GM18499 (cell line): Measurements from ENCODE around the gene IL27RA.

Experiments used
- ATAC-seq: cut with Tn5 transposase; IDR thresholded peaks from one replicate; pipeline ENCODE4 v1.9.1; 2021; ENCODE audit warnings: moderate number of reproducible peaks; ENCODE audit not compliant: insufficient read depth, unreplicated experiment

IL27RA gene

GRCh38 chr19:14081797-14082674, 50.5 kb downstream of the IL27RA start:
- ATAC-seq: no peak

DNA sequence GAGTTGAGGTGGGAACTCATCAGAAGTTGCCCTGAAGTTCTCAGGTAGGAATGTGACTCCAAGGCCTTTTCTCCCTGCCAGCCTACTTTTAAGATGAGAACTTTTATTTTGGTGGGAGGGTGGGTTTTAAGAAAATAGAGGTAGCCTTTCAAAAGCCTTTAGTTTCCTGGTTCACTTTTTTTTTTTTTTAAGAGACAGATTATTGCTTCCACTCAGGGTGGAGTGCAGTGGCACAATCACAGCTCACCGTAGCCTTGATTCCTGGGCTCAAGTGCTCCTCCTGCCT, 51.1 kb downstream of the IL27RA start:
- no peak for ATAC-seq

DNA sequence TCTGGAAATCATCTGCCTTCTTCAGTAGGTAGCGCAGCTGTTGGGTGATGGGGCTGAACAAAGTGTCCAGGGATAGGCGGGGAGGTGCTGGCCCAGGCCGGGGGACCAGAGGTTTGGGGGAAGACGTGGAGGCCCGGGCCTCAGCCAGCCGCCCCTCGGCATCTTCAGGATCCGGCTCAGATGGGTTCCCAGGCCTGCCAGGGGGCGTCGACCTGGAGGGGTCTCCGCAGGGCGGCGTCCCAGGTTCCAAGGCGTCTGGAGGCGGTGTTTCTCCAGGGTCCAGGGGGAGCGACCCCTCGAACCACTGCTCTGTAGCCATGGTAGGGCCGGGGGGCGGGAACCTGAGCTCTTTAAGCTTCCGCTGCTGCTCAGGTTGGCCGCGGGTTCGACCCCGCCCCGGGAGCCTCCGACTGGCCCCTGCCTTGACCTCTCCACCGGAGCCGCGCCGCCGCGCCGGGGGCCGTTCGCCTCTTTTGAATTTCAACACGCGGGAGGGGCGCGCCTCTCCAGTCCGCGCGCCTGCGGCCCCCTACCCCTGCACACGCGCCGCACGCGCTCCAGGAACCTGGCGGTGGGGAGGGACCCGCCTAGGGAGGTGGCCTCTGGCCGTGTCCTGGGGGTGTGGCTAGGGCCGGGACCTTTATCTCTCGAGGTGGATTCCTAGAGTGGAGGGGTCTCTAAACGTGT, 53.9 kb downstream of the IL27RA start, which contains the start of gene C19orf67:
Gene C19orf67 (minus strand): TSS at position 475 of the 687 bp plus-strand sequence. CDS start 156 bp downstream, at position 319.
- ATAC-seq: no peak

DNA sequence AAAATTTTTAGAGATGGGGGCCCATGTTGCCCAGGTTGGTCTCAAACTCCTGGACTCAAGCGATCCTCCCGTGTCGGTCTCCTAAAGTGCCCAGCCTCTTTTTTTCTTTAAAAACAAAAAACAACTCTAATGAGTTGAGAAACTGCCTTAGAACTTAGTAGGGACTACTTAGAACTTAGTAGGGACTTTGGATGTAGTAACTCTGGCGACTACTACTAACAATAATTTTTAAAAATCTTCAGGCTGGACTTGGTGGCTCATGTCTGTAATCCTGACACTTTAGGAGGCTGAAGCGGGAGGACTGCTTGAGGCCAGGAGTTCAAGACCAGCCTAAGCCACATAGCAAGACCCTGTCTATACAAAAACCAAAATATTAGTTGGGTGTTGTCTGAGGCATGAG, 54.5 kb downstream of the IL27RA start:
- ATAC-seq: no peak

GRCh38 chr19:14088634-14089411, 57.3 kb downstream of the IL27RA start:
- no peak for ATAC-seq

- no peak for ATAC-seq
Observed at GRCh38 chr19:14089412-14089661, 57.8 kb downstream of the IL27RA start.

DNA sequence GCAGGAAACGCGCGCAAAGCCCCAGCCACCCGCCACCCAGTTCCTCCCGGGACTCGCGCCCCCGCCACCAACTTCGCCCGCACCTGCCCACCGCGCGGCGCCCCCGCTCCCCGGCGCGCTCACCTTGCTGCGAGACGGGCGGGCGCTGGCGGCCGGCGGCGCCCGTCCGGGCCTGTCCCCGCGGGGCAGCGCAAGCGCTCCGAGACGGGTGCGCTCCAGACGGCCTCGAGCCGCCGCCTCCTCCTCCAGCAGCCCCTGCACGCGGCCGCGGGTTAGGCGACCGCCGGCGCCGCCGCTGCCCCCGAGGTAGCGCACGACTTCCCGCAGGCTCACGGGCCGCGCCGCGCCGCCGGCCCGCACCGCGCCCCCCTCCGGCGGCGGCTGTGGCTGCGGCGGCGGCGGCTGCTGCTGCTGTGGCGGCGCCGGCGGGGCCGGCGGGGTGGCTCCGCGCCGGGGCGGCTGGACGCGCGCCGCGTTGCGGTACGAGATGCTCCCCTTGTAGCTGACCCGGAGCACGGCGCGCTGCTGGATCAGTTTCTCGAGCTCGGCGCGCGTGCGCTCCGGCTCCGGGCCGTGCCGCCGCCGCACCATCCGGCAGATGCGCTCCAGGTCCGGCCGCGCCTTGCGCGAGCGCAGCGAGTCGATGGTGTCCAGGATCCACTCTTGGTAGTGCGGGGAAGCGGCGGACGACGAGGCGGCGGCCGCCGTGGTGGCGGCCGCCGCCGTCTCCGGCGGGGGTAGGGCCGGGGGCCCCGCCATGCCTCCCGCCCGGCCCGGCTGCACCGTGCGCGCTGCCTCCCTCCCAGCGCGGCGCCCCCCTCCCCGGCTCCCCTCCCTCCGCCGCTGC, 58.3 kb downstream of the IL27RA start:
- ATAC-seq: no peak

DNA sequence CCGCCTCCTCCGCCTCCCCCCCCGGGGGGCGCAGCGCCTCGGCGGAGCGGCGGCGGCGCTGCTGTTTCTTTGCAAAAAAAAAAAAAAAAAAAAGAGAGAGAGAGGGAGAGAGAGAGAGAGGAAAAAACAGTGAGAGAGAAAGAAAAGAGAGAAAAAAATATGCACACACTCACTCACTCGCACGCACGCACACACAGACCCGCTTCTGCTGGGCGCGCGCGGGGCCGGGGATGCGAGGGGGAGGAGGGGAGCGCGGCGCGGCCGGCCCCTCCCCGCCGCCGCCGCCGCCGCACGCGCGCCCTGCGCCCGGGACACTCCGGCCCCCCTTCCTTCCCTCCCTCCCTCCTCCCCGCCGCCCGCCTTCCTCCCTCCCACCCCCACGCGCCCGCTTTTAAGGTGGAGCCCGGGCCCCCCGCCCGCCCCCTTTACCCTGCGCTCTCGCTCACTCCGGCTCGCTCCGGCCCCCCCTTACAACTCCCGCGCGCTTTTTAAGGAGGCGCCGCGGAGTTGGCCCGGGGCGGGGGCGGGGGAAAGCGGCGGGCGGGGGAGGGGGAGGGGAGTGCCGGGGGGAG, 59.0 kb downstream of the IL27RA start, which contains the start of gene SAMD1:
Gene SAMD1 (minus strand): TSS at position 243 of the 572 bp plus-strand sequence.
- no peak for ATAC-seq

- no peak for ATAC-seq
Observed at GRCh38 chr19:14091081-14091812, 59.7 kb downstream of the IL27RA start.

DNA sequence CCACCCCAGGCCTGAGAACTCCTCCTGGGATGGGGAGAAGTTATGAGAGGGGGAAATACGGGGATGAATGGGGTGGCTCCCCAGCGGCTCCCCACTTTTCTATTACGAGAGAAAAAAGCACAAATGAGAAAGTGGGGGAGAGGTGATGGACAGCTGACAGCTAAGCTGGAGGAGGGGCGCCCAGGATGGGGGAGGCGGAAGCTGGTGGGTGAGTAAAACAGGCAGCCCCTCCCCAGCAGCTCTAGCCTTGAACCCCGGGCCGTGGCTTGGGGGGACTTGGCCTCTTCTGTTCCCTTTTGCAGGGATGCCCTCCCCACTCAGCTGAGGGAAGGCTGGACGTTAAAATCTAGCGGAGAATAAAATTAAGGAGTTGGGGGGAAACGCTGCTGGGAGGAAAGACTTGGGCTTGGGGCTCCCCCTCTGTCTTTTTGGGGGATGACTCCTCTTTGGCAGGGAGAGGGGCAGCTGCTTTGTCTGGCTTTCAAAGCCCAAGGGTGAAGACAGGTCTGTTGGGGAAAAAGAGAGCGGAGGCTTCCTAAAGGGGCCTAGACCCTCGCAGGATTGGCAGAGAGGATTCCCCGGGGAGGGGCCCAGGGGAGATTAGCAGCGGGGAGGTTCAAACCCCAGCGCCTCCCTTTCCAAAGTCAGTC, 60.4 kb downstream of the IL27RA start:
- no peak for ATAC-seq

DNA sequence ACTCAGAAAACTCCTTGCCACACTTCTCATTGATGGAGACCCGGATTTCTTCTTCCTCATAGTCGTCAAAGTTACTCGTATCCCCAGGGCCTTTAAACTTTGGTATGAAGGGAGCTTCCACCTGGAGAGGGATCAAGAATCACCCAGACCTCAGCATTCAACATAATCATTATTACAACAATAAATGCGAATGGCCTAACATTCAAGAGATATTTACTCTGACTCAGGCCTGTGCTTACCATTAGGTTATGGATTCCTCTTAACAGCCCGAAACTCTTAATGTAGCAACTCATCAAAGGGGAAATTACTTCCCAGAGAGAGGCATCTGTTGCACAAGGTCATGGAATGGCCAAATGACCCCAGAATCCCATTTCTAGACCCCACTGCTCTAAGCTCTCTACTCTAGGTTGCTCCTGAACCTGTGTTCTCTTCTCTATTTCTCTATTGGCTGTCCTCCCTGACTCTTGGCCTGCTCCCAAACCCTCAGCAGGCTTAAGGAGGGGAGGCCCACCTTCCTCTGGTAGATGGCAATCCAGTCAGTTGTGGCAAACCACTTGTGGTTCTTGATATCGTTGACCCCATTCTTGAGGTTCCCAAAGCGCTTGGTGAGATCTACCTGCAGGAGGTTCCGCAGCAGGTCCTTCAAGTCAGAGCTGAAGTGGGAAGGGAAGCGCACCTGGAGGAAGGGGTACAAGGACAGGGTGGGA, 61.7 kb downstream of the IL27RA start:
- no peak for ATAC-seq

DNA sequence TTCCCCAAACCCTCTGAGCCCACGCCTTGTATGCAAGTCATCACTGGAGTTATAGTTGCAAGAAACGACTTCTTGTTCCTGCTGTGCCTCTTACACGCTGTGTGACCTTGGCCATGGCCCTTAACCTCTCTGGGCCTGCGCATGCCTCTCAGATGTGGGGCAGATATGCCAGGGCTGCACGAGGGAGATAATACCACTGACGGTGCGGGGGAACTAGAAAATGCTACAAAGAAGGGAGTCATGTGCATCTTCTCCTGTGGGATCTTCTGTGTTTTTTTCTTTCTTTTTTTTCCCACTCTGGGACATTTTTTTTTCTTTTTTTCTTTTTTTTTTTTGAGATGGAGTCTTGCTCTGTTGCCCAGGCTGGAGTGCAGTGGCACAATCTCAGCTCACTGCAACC, 63.3 kb downstream of the IL27RA start:
- no peak for ATAC-seq

DNA sequence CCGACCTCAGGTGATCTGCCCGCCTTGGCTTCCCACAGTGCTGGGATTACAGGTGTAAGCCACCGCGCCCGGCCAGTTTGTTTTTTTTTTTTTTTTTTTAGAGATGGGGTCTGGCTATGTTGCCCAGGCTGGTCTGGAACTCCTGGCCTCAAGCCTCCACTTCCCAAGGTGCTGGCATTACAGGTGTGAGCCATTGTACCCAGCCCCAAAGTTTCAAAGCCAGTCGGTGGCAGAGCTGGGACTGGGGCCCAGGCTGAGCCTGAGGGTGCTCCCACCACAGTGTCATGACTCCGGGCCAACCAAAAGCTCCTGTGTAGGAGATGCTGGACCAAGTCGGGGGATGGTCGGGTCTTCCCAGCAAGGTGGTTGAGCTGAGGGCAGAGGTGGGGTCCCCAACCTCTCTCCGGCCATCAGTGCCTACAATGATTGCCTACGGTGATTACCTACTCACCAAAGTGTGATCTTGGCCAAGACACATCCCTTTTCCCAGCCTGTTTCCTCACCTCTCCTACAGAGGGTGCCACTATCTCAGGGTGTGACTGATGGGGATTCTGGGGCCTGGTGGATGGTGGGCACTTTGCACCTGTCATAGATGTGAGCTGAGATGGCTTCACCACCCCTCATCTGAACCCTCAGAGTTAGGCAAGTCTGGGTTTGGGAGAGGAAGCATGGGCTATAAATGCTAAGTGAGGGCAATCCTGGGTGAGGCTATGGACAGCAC, 64.9 kb downstream of the IL27RA start:
- no peak for ATAC-seq

DNA sequence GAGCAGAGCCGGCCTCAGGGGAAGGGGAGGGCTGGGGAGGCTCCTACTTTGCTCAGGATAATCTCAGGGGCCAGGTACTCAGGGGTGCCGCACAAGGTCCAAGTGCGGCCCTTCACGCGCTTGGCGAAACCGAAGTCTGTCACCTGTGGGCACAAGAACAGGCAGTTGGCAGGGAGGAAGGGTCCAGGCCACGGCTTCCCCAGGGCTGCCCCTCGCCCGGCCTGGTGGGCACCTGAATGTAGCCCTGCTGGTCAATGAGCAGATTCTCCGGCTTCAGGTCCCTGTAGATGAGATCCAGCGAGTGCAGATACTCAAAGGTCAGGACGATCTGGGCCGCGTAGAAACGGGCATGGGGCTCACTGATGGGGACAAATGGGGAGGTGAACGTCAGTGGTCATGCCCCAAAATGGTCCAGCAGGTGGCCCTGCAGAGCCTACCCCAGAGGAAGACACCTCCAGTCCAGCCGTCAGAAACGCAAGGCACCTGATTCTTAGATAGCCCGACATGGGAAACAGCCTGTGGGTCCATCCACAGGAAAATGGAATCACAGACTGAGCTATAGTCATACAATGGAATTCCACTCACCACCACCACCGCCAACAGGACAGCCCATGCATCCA, 66.1 kb downstream of the IL27RA start:
- ATAC-seq: no peak

DNA sequence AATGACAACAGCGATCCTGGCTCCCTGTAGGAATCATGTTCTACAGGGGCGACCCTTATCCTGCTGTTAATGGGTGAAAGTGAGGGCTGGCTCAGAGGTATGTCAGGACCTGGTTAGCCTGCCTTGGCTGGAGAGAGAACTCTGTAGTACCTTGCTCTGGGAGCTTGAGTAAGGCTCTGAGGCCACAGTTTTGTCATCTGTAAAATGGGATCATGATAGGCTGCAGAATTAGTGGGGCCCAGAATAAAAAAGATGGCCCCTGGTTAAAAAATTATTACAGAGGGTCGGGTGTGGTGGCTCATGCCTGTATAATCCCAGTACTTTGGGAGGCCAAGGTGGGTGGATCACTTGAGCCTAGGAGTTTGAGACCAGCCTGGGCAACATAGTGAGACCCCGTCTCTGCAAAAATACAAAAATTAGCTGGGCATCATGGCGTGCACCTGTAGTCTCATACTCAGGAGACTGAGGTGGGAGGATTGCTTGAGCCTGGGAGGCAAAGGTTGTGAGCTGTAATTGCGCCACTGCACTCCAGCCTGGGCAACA, 69.5 kb downstream of the IL27RA start:
- no peak for ATAC-seq

DNA sequence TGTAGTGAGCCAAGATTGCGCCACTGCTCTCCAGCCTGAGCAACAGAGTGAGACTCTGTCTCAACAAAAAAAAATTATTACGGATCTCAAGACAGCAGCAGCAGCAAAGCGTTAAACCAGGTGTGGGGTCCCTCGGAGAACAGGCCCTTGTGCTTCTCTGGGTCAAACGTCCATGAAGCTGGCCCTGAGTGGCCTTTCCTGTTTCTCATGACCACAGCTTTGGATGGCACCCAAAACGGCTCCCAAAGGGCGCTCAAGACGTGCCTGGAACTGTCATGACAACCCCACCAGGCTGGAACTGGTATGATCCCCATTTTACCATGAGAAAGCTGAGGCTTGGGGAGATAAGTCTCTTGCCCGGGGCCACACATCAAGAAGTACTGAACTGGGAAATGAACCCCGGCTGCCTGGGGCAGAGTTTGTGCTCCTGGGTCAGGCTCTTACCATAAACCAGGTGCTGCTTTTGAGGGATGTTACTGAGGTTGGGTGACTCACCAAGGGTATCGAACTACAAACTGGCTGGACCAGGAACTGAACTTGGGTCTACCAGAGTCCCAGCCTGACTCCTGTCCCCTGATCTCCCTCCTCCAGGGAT, 70.6 kb downstream of the IL27RA start:
- ATAC-seq: no peak

DNA sequence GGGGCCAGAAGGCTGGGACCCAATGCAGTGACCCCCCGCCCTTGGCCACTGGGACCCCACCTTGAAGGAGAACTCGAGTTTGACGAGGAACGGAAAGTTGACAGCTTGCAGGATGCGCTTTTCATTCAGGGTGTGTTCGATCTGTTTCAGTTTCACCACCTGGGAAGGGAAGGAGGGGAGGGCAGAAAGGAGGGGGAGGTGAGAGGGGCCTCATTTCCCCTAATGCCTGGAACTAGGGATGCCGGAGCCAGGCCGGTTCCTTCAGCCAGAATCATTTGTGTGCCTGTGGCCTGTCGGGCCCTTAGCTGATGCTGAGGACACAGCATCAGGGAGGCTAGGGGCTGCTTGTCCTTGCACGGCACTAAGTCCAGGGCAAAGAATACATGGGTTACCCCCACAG, 71.2 kb downstream of the IL27RA start:
- ATAC-seq: no peak
